Suprapubic skin (tissue), 4 donors: ENCODE measurements around the gene ATG2A. TPM values are rescaled to one million over a fixed set of nuclear protein-coding genes. Genes with fewer than 3 reads are reported as not detected.
A peak's percentile ranks its signal among the peaks of the same experiment; 100 is the strongest.

Experiments
- DNase-seq, 2 donors: peaks; one replicate each; pipeline ENCODE4 v3.0.0-alpha.2; 2019; ENCODE audit warnings: low spot score in 2 of 2
- H3K27ac ChIP-seq: fragments of 200-600 bp; sonication (generic); one replicate; pipeline ENCODE4 v1.5.1; 2019
- H3K27me3 ChIP-seq: fragments of 200-600 bp; sonication (generic); one replicate; pipeline ENCODE4 v1.5.1; 2019
- H3K36me3 ChIP-seq: fragments of 200-600 bp; sonication (generic); one replicate; pipeline ENCODE4 v1.5.1; 2019
- H3K4me1 ChIP-seq: fragments of 200-600 bp; sonication (generic); one replicate; pipeline ENCODE4 v1.5.1; 2019
- H3K4me3 ChIP-seq: fragments of 200-600 bp; sonication (generic); one replicate; pipeline ENCODE4 v1.5.1; 2019; ENCODE audit warnings: mild to moderate bottlenecking
- H3K9me3 ChIP-seq: fragments of 200-600 bp; sonication (generic); one replicate; pipeline ENCODE4 v1.5.1; 2019
- EP300 ChIP-seq: sonication (generic); formaldehyde crosslinking; IDR thresholded peaks from one replicate; pipeline ENCODE4 v1.6.1; 2017; ENCODE audit warnings: antibody characterized with exemption
- POLR2A ChIP-seq, 2 donors: fragments of 450-650 bp; IDR thresholded peaks; one replicate each; pipeline ENCODE4 v1.6.1; 2017; ENCODE audit warnings: antibody characterized with exemption in 2 of 2, mild to moderate bottlenecking in 2 of 2, moderate library complexity in 2 of 2
- POLR2AphosphoS5 ChIP-seq, 3 donors: sonication (generic); formaldehyde crosslinking; IDR thresholded peaks; one replicate each; pipeline ENCODE4 v1.6.1; 2017; ENCODE audit warnings: antibody characterized with exemption in 3 of 3
- WGBS: methylation state at CpG from one replicate; pipeline ENCODE4 v1.1.5; 2018; 5-methylcytosine and 5-hydroxymethylcytosine counted together
- total RNA-seq, 4 donors: library from RNA; depleted of rRNA; stranded (reverse); fragments of >200 nt; gene quantifications; one replicate each; pipeline ENCODE4 v1.1.0, GENCODE V29; 2016
- TF ChIP-seq, protein P1 (sequence below), 2 donors: fragments of 200-600 bp in 1 of 2; fragments of 450-650 bp in 1 of 2; sonication (generic) in 1 of 2; IDR thresholded peaks; one replicate each; pipeline ENCODE4 v1.5.1; 2016 to 2019; ENCODE audit warnings: antibody characterized with exemption in 2 of 2, mild to moderate bottlenecking in 1 of 2, moderate library complexity in 1 of 2

The ATG2A gene
- total RNA-seq, result 10 to 100 TPM; 69.5 to 82.2 (median 76.0) TPM

GRCh38 chr11:64916775-64917662 lies at the start of gene ATG2A:
Gene ATG2A (minus strand): TSS chr11:64917209. CDS start chr11:64917135, 74 bp downstream.
- H3K27ac ChIP-seq, result peak within 1 kb of the TSS; percentile 81
- TF ChIP-seq, protein P1, sequence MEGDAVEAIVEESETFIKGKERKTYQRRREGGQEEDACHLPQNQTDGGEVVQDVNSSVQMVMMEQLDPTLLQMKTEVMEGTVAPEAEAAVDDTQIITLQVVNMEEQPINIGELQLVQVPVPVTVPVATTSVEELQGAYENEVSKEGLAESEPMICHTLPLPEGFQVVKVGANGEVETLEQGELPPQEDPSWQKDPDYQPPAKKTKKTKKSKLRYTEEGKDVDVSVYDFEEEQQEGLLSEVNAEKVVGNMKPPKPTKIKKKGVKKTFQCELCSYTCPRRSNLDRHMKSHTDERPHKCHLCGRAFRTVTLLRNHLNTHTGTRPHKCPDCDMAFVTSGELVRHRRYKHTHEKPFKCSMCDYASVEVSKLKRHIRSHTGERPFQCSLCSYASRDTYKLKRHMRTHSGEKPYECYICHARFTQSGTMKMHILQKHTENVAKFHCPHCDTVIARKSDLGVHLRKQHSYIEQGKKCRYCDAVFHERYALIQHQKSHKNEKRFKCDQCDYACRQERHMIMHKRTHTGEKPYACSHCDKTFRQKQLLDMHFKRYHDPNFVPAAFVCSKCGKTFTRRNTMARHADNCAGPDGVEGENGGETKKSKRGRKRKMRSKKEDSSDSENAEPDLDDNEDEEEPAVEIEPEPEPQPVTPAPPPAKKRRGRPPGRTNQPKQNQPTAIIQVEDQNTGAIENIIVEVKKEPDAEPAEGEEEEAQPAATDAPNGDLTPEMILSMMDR (IDR thresholded peaks at IDR 0.05), result no peak
- TF ChIP-seq POLR2A (IDR thresholded peaks at IDR 0.05), result peak; percentile 62 to 76
- peak in 2 of 3 donors; percentile 15 to 90 for TF ChIP-seq POLR2AphosphoS5 (IDR thresholded peaks at IDR 0.05)
- TF ChIP-seq EP300, result no peak
- H3K36me3 ChIP-seq, result peaks cover 23% of the 10 kb centered on the region
- under 1% methylated on average over 30 of the region's 57 CpGs for WGBS
- H3K4me3 ChIP-seq, result peak within 1 kb of the TSS; percentile 93
- peak; percentile 99 to 100 for DNase-seq
- no peaks in the 10 kb centered on the region for H3K9me3 ChIP-seq
- no peaks in the 10 kb centered on the region for H3K27me3 ChIP-seq
- peaks cover 34% of the 10 kb centered on the region for H3K4me1 ChIP-seq

- no peak for DNase-seq
- Histone ChIP-seq H3K9me3 (no peaks in the 10 kb centered on the region), H3K4me1 (peaks cover 3% of the 10 kb centered on the region), H3K27ac (no peak overlapping the region), H3K27me3 (no peaks in the 10 kb centered on the region), H3K4me3 (no peak overlapping the region), H3K36me3 (no peaks in the 10 kb centered on the region)
- TF ChIP-seq, protein P1 (IDR thresholded peaks at IDR 0.05), result no peak
- WGBS, result 81% methylated on average over 5 of the region's 5 CpGs
Measured at GRCh38 chr11:64963072-64963631, 46.1 kb upstream of the ATG2A start.

GRCh38 chr11:64960719-64961118 lies 43.7 kb upstream of the ATG2A start:
- TF ChIP-seq POLR2A (IDR thresholded peaks at IDR 0.05) (no peak), EP300 (no peak), POLR2AphosphoS5 (IDR thresholded peaks at IDR 0.05) (no peak)
- TF ChIP-seq, protein P1 (IDR thresholded peaks at IDR 0.05), result no peak
- Histone ChIP-seq H3K9me3 (no peaks in the 10 kb centered on the region), H3K27me3 (no peaks in the 10 kb centered on the region), H3K27ac (no peak overlapping the region), H3K4me1 (peaks cover 3% of the 10 kb centered on the region), H3K36me3 (no peaks in the 10 kb centered on the region), H3K4me3 (no peak overlapping the region)
- DNase-seq, result no peak
- 25% methylated on average over 4 of the region's 4 CpGs for WGBS

DNA sequence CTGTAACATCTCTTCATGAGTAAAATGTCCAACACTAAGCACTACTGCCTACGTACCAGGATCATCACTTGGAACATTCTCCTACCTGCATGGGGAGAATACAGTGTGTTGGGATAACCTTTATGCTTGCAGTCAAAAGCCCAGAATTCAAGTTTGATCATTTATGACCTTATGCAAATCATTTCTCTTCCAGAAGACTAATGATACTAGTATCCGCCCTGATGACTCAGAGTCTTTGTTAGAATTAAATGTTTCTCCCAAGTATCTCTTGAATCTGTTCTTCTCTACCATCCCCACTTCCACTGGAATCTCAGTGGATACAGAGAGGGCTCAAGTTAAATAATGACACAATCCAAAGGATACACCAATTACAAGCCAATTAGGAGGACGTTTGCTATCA lies 42.5 kb upstream of the ATG2A start:
- no peaks in the 10 kb centered on the region for H3K27me3 ChIP-seq
- H3K36me3 ChIP-seq, result no peaks in the 10 kb centered on the region
- no peak for DNase-seq
- TF ChIP-seq POLR2AphosphoS5 (IDR thresholded peaks at IDR 0.05) (no peak), EP300 (no peak), POLR2A (IDR thresholded peaks at IDR 0.05) (no peak)
- TF ChIP-seq, protein P1 (IDR thresholded peaks at IDR 0.05), result no peak
- H3K4me3 ChIP-seq, result no peak overlapping the region
- WGBS, result 43% methylated on average over 3 of the region's 3 CpGs
- H3K9me3 ChIP-seq, result no peaks in the 10 kb centered on the region
- no peak overlapping the region for H3K27ac ChIP-seq
- H3K4me1 ChIP-seq, result peaks cover 3% of the 10 kb centered on the region

GRCh38 chr11:64954201-64954600 lies 37.2 kb upstream of the ATG2A start:
- no peak overlapping the region for H3K27ac ChIP-seq
- no peak overlapping the region for H3K4me3 ChIP-seq
- DNase-seq, result no peak
- H3K4me1 ChIP-seq, result no peaks in the 10 kb centered on the region
- H3K36me3 ChIP-seq, result no peaks in the 10 kb centered on the region
- no peak for TF ChIP-seq POLR2A (IDR thresholded peaks at IDR 0.05)
- TF ChIP-seq, protein P1 (IDR thresholded peaks at IDR 0.05), result no peak
- no peak for TF ChIP-seq EP300
- no peaks in the 10 kb centered on the region for H3K9me3 ChIP-seq
- WGBS, result 52% methylated on average over 5 of the region's 5 CpGs
- H3K27me3 ChIP-seq, result peaks cover 2% of the 10 kb centered on the region
